Measurements from ENCODE around the gene CCT2.

GRCh38 chr12:69610126-69610525 lies 24.9 kb downstream of the CCT2 start:
- TF ChIP-seq POLR2AphosphoS5 (IDR thresholded peaks at IDR 0.05; ENCODE audit: low read depth, low read length) (no peak), TCF7L2 (IDR thresholded peaks at IDR 0.05; ENCODE audit: low read depth, low read length) (no peak), SIN3A (IDR thresholded peaks at IDR 0.05; ENCODE audit: borderline replicate concordance, insufficient read depth, low read depth, low read length) (no peak), REST (IDR thresholded peaks at IDR 0.05; ENCODE audit: insufficient read depth in 1 of 2, low read depth in 2 of 2, low read length in 1 of 2) (no peak)
- TF ChIP-seq, protein P1, sequence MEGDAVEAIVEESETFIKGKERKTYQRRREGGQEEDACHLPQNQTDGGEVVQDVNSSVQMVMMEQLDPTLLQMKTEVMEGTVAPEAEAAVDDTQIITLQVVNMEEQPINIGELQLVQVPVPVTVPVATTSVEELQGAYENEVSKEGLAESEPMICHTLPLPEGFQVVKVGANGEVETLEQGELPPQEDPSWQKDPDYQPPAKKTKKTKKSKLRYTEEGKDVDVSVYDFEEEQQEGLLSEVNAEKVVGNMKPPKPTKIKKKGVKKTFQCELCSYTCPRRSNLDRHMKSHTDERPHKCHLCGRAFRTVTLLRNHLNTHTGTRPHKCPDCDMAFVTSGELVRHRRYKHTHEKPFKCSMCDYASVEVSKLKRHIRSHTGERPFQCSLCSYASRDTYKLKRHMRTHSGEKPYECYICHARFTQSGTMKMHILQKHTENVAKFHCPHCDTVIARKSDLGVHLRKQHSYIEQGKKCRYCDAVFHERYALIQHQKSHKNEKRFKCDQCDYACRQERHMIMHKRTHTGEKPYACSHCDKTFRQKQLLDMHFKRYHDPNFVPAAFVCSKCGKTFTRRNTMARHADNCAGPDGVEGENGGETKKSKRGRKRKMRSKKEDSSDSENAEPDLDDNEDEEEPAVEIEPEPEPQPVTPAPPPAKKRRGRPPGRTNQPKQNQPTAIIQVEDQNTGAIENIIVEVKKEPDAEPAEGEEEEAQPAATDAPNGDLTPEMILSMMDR (IDR thresholded peaks at IDR 0.05): no peak
